ENCODE data around the gene LRRC4C.

- TF ChIP-seq POLR2A (IDR thresholded peaks at IDR 0.05; ENCODE audit: low read depth, low read length) (no peak), CTCF (IDR thresholded peaks at IDR 0.05; ENCODE audit: extremely low read depth in 1 of 2, insufficient read depth in 1 of 2, low read depth in 1 of 2, low read length in 2 of 2) (no peak), EZH2 (IDR thresholded peaks at IDR 0.05; ENCODE audit: borderline replicate concordance, low read depth, low read length, severe bottlenecking) (no peak)
Measured at GRCh38 chr11:40134820-40135570, 1324.5 kb downstream of the LRRC4C start.

All from endothelial cell of umbilical vein (primary cell).